GM21390 (cell line): Measurements from ENCODE around the gene GBX1.

Experiments used
- ATAC-seq: cut with Tn5 transposase; IDR thresholded peaks from one replicate; pipeline ENCODE4 v1.9.1; 2021; ENCODE audit not compliant: unreplicated experiment

The GBX1 gene

DNA sequence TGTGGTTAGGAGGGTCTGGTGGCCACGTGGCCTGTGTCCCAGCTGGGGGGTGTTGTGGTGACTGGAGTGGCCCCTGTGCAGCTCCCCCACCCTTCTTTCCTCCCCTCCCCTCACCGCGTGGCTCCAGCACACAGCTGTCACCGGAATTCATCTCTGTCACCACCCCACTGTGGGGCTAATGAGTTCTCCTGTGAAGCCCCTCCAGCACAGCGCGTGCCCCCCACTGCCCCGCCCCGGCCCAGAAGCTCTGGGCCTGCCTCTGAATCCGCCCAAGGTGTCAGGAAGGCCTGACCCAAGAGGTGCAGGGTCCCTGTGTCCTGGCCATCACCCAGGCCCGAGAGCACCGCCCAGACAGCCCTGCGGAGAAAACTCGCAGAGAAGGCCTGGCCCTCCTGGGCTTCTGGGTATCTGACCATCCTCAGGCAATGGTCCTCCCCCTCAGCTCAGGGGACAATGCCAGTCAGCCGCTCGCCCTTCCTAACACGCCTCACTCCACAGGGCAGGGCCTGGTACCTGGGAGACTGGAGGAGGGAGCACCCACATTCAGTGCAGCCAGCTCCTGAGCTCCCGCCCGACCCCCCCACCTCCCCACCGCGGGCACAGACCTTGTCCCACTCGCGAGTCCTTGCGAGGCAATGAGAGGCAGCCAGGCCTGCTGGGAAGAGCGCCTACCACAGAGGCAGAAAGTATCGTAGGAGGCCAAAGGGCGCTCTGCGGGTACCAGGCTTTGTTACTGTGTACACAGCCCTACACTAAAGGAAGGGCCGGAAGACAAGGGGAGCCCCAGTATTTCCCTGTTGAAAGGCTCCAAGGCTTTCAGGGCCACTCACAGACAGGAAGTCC lies 38.2 kb downstream of the GBX1 start:
- ATAC-seq: no peak

DNA sequence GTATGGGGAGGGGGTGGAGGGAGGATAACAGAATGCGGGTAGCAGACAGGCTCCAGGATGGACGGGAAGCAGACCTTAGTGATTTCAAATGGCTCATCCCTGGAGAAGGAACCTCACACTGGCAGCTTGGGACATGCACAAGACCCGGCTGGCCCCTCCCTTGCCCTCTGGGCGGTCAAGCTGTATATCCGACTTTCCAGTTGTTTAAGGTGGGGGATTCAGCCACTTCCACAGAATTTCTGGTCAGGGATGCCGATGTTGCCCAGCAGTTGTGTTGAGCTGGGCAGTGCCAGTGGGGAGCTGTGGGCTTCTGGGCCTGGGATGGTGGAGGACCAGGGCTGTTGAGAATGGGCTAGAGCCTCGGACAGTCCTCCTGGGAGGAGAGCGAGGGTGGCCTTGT lies 38.8 kb downstream of the GBX1 start:
- ATAC-seq: no peak

DNA sequence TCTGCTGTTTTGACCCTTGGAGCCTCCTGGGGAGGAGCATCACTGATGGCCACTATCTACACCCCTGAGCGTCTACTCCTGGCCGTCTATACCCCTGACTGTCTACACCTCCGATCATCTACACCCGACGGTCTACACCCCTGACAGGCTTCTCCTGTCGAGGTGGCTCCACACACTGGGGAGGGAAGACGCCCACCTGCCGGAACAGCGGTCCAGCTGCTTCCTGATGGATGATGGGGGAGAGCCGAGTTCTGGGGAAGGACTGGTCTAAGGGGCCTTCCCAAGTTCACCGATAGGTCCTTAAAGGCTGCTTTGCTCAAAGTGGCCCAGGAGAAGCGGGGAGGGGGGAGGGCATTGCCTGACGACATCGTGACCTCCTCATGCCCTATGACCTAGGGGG lies 39.4 kb downstream of the GBX1 start:
- no peak for ATAC-seq

DNA sequence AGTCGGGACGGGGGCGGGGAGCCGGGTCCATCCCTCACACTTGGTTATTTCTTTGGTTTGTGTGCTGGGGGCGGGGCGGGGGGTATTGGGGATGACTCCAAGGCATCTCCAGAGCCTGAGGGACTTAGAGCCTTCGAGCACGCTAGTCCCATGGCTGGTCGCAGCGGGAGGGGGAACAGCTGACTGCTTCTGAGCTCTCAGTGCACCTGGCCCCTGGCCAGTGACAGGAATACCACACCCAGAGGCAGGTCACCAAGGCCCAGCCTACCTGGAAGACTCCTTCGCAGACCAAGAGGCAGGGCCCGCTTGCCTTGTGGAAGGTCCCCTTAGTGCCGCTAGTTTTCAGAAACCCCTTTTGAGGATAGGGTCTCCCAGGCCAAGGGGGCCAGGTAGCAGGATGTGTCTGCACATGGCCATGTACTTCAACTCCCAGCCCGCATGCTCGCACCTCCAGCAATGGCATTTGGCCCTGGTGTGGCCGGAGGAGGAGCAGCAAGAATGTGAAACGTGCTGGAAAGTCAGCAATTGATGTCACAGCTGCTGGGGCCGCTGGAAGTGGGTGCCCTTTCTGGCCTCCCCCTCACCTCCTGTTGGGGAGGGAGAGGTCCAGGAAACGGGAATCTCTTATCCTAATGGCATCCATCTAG lies 40.9 kb downstream of the GBX1 start:
- no peak for ATAC-seq

DNA sequence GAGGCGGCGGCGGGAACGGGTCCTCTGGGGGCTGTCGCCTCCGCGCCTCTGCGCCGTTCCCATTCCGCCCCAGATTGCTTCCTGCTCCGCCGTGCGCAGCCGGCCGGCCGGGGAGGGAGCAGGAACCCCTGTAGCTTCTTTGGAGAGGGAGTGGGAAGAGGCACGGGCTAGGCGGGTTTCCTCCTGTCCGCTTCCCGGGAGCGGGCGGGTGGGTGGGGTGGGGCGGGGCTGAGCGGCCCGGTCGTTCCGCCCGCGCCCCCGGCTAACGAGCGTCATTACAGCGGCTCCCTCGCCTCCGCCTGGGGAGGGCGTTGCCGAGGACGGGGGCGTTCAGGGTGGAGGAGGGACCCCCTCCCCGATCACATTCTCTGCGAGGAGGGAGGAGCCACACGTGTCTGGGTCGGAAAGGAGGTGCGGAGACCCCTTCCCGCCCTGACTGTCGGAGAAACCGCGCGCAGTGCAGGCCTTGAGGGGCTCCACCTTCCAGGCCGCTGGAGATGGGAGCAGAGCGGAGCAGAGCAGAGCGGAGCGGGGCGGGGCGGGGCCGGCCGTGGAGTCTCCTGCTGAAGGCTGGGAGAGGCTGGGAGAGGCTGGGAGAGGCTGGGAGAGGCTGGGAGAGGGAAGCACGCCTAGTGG lies 41.5 kb downstream of the GBX1 start:
- ATAC-seq: no peak

DNA sequence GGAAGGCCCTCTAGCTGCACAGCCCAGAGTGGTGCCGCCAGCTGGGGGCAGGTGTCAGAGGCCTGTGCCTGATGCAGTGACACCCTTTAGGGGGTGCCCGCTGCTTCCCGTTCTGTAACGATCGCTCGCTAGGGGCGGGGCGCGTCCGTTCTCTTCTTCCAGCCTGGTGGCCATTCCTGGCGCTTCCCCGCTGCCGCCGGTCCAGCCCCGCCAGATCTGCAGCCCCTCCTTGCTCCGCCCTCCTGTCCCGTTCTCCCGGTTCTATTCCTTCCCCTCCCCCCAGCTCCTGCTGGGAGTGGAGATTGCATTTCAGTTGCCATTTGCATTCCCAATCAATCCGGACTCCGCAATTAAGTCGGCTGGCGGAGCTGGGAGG lies 42.0 kb downstream of the GBX1 start:
- no peak for ATAC-seq

DNA sequence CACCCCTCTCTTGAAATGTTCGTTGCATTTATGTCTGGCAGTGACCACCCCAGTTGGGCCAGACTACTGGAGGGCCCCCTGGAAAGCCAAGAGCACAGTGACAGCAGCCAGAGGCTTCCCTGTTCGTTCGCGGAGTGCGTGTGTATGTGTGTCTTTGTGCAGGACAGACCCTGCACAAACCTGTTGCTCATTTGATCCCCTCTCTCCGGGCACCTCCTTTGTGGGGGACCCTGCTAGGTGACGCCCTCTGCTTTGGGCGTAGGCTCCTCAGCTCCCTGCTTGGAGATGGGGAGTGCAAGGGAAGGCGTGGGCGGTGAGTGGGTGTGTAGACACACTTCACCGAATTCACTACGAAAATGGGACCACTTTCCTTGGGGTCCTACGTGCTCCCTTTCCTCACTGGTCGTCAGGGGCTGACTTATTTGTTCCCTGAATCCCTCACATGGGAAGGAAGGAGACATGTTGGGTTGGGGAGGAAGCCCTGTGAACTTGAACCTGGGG lies 42.5 kb downstream of the GBX1 start:
- no peak for ATAC-seq

DNA sequence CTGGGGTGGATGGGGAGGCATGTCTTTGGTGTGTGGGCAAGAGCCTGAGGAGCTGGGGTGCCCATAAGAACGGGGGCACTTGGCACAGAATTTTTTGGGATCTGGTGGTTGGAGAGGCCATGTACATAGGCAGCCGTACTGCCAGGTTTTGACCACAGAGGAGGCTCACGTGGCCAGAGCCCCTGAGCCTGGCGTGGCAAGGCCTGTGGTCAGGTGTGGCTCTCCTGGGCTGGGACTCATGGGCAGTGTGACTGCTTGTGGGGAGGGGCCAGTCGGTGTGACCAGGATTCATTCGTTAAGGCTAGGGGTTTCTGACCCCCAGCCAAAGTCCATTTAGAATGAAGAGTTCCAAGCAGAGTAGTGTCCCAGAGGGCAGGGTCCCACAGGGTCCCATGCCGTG lies 43.0 kb downstream of the GBX1 start:
- ATAC-seq: no peak

DNA sequence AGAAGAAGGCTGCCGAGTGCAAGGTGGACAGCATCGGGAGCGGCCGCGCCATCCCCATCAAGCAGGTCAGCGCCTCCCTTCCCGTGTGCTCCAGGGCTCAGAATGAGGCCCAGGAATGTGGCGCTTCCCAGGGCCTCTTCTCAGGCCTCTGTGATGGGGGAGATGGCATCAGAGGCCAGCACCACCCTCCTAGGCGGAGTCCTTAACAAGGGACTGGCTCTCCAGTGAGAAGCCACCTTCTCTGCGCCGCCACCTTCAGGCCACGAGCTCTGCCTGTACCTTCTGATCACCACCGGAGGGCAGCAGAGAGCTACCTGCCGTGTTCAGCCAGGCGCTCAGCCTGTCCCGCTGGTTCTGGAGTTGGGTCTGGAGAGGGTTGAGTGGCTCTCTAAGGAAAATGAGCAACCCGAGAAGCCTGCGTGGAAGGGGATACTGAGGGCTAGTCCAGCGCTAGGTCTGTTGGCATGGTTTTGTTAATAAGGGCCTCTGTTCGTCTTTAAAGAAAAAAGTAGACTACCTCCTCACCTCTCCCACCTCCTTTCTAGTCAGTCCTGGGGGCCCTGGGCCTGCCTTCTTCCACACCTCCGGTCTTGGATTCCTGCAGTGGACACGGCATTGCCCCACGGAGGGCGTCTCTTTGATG lies 43.6 kb downstream of the GBX1 start:
- peak; percentile 83 for ATAC-seq

DNA sequence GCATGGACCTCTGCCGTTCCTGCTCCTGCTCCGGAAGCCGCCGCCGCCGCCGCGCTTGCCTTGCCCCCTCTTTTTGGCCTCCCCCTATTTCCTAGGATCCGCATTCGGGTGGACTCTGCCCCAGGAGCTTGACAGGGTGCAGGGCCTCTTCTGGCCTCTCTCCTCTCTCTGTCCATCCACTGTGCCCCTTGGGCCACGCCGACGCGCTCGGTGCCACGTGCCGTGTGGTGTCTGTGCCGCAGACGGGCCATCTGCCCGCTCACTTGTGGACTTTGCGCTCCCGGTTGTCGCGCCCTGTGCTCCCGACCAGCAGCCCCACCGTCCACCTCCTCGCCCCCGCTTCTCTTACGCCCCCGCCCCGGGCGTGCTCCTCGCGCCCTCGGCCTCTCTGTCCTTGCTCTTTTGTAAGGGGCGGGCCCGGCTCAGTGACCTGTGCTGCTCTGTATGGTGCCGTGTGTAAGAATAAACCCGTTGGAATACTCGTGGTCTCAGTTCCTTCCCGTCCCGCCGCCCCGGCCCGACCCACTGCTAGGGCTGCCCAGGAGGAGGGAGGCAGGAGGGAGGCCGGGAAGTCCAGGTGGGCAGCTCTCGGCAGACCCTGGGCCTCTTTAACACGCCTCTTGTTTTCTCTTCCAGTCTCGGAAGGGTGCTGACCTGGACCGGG lies 44.2 kb downstream of the GBX1 start:
- ATAC-seq: no peak

DNA sequence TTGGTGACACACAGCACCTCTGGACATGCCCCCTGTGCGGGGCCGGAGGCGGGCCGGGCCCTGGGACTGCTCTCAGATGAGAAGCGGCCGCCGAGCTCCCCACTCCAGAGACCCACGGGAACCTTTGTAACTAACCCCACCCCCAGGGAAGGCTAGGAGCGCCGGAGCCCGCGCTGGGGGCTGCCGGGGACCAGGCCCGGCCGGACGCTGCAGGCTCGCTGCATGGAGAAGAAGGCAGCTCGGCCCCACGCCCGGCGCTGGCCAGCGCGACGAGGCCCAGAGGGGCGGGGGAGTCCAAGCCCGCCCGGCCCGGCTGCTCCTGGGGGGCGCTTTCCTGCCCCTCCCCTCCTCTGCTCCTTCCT lies 44.7 kb downstream of the GBX1 start:
- ATAC-seq: no peak

DNA sequence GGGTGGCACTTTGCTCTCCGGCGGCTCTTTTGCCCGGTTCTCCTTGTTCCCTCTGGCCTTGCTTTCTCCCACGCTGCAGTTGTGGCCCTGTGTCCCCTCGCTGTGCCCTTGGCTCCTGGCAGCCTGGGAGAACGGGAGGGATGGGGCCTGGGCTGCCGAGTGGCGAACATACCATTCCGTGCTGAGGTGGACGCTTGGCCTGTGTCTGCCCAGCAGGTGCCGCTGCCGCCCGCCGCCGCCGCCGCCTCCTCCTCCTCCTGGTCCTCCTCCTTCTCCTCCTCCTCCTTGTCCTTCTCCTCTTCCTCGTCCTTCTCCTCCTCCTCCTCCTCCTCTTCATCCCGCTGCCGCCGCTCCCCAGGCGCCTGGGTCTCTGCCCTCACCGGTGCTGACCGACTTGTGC lies 45.2 kb downstream of the GBX1 start:
- ATAC-seq: no peak

DNA sequence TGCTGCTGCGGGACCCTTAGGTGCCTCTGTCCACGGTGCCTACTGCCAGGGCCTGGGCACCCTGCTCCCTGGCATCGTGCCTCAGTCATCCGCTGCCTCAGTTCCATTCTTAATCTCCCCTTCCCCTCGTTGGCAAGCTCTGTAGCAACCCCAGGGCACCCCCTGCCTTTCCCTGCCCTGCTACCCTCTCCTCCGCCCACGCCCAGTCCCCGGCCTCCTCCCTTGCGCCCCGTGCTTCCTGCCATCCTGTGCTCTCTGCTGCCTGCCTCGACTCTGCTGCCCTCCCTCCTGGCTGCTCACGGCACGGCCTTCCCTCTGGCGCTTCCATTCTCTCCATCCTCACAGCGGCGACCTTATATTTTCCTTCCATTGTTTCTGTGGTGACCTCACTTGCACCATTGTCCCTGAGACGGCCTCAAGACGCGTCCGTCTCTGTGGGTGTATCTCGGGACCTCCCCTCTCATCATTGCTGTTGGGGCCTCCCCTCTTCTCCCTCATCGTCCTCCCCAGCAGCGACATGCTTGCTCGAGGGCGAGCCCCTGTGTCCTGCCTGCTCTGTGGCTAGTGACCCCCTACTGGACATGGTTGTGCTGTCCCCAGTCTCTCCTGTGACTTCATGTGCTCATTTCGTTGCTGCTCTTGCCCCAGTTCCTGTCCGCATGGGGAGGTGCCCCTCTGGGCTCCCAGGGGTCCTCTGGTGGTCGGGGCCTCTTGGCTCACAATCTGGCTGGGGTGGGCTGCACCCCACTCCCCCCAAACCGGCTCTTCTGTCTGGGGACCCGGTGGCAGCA lies 45.9 kb downstream of the GBX1 start:
- ATAC-seq: no peak

DNA sequence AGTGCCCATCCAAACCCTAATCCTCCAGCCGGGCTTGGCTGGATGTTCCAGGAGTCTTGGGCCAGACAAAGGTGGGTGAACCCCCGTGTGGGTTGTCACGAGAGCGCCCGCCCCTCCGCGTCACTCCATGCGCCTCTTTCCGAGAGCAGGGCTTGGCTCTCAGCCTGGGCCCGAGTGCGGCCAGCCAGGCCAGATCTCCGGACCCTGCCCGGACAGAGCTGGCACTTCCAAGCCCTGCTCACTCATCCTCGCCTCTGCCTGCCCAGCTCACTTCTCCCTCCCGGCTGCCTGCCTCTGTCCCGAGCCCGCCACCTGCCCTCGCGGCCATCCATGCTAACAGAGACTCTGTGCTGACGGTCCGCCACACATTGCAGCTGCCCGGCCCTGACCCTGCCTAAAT lies 46.6 kb downstream of the GBX1 start:
- no peak for ATAC-seq

DNA sequence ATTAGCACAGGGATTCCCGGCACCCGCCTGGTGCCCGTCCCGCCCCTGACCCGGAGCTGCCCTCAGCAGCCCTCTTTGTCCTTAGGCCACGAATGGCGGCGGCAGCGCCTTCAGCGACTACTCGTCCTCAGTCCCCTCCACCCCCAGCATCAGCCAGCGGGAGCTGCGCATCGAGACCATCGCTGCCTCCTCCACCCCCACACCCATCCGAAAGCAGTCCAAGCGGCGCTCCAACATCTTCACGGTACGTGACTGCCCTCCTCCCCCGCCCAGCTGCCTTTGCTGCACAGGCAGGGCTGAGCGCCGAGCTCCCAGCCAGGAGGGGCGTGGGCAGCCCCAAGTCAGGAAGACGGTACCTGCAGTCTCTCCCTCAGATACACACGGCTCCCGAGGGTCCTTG lies 47.6 kb downstream of the GBX1 start:
- ATAC-seq: no peak

DNA sequence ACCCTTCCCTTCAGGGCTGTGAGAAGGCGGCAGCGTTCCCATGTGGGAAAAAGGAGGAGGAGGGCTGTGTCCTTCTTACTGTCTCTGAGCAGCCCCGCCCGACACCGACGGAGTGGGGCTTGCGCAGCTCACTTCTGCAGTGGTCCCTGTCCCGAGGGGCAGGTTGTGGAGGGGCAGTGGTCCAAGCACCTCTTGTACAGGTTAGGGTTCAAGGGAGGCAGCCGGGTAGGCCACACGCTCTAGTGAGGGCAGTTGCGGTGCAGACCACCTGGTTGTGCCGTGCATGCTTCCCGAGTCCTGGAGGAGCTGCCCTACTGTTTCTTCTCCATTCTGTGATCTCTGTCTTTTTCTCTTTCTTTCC lies 48.5 kb downstream of the GBX1 start:
- no peak for ATAC-seq

DNA sequence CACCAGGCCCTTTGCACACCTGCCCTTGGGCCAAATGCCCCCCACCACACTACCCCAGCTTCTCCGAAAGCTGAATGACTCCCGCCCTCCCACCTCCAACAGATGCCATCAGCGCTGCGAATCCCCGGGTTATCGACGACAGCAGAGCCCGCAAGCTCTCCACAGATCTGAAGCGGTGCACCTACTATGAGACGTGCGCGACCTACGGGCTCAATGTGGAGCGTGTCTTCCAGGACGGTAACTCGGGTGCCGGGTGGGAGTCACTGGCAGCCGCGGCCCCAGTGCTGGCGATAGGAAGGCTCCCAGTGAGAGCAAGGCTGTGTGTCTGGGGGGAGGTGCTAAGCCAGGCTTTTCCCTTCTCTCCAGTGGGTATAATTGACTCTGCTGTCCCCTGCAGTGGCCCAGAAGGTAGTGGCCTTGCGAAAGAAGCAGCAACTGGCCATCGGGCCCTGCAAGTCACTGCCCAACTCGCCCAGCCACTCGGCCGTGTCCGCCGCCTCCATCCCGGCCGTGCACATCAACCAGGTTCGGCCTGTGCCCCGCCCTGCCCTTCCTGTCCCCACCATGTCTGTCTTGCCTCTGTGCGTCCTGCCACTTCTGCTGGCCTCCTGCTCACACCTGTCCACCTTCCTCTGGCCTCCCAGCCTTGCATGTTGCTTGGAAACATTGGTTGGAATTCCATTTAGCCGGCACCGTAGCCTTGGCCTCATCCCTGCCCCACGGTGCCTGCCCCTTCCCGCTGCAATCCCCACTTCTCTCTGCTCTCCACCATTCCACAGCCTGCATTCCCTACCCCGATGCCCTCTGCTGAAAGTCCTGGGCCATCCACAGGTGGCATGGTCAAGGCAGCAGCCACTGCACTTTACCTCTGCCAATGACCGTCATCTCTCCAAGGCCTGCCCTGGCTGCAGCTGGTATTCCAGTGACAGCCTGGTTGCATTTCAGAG lies 49.1 kb downstream of the GBX1 start:
- ATAC-seq: no peak

DNA sequence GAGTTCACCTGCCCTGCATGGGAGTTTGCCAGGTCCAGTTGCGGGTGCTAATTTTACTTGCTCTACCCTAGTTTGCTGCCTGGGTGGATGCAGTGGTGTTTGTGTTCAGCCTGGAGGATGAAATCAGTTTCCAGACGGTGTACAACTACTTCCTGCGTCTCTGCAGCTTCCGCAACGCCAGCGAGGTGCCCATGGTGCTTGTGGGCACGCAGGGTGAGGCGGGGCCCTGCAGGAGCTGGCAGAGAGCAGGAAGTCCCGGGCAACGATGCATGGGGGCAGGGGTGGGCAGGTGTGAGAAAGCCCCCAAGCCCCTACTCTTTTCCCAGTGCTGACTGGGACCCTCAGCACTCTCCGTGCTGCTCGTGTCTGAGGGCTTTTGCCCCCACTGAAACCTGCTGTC lies 49.9 kb downstream of the GBX1 start:
- ATAC-seq: no peak
